Hematopoietic multipotent progenitor cell treated with erythropoietin and hydrocortisone succinate and interleukin-3 and kit ligand, for 8 days (in vitro differentiated cells): ENCODE results near the gene HECW1.

Source experiments
- DNase-seq: peaks from one replicate; pipeline ENCODE4 v3.0.0-alpha.2; 2015

Gene HECW1

DNA sequence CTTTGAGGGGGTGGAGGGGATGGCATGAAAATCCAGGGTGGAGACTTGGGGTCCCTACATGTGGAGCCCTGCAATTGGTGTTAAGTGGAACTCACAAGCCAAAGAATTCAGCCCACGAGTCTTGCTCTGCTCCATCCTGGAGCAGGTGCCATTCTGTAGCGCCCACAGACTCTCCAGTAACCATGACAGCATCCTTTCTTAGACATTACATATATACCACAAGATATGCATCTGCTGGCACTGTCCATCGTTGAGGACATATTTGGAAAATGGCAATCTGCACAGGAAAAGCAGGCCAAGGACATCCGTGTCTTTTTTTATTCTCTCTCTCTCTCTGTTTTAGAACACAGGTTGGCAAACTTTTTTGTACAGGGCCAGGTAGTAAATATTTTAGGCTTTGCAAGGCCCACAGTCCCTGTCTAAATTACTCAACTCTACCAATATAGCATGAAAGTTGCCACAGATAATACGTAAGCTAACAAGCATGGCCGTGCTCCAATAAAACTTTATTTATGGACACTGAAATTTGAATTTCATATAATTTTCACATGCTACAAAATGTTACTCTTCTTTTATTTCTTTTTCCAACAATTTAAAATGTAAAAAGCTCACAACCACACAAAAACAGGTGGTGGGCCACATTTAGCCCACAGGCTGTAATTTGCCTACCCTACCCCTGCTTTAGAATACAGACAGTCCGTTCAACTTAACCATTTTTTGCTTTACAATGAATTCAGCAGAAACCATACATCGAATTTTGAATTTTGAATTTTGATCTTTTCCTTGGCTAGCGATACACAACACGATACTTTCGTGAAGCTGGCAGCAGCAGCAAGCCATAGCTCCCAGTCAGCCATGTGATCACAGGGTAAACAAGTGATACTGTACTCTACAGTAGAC is 329.0 kb downstream of the HECW1 start:
- no peak for DNase-seq

DNA sequence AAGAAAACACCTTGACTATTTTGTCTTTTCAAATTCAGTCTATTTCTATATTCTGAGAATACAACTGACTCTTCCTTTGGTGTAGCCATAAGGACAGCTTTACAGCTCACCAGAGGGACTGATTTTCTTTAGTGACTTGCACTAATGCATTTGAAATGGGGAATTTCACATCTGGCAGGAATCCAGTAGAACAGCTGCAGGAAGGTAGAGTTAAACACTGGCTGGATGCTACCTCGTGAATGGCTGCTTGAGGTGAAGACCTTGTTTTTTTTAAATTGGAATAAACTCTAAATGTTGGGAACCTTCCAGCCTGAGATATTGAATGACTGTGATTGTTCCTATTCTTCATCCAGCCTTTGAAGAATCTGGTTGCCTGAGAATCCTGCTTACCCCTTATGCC is 330.9 kb downstream of the HECW1 start:
- no peak for DNase-seq

DNA sequence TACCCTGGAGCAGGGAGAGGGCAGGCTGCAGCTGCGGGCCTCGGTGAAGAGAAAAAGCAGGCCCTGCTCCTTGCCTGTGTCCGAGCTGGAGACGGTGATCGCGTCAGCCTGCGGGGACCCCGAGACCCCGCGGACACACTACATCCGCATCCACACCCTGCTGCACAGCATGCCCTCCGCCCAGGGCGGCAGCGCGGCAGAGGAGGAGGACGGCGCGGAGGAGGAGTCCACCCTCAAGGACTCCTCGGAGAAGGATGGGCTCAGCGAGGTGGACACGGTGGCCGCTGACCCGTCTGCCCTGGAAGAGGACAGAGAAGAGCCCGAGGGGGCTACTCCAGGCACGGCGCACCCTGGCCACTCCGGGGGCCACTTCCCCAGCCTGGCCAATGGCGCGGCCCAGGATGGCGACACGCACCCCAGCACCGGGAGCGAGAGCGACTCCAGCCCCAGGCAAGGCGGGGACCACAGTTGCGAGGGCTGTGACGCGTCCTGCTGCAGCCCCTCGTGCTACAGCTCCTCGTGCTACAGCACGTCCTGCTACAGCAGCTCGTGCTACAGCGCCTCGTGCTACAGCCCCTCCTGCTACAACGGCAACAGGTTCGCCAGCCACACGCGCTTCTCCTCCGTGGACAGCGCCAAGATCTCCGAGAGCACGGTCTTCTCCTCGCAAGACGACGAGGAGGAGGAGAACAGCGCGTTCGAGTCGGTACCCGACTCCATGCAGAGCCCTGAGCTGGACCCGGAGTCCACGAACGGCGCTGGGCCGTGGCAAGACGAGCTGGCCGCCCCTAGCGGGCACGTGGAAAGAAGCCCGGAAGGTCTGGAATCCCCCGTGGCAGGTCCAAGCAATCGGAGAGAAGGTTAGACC is 332.5 kb downstream of the HECW1 start:
- DNase-seq, result no peak

DNA sequence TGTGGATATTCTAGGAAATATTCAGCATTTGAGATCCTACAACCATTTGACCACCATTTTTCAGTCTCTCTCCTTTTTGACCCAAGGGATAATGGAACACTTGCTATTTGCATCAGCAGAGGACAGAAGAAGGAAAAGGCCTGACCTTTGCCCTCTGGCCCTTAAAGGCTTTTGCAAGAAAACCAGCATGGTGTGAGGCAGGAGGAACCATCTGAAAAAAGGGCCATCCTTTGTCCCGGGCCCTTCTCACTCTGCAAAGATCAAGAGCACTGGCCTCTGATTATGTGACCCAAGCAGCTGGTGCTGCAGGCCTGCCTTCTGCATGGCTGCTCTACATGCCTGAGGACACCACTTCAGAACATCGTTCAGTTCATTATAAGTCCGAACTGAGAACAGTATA is 337.1 kb downstream of the HECW1 start:
- DNase-seq, result no peak

DNA sequence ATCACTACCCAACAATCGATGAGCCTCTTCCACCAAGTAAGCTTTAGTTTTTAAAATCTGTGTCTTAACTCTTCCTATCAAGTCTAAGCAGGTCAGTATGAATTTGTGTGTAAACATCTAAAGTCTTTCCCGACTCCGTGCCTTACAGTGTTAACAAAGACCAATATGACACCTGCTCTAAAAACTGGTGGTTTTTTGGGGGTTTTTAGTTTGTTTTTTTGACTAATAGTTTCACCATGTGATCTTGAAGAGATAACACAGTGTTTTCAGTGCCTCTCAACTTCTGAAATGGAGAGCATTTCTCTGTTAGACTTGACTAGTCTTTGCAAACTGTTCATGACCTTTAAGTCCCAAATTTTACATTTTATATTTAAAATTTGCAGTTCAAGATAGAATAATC is 338.4 kb downstream of the HECW1 start:
- DNase-seq, result no peak

DNA sequence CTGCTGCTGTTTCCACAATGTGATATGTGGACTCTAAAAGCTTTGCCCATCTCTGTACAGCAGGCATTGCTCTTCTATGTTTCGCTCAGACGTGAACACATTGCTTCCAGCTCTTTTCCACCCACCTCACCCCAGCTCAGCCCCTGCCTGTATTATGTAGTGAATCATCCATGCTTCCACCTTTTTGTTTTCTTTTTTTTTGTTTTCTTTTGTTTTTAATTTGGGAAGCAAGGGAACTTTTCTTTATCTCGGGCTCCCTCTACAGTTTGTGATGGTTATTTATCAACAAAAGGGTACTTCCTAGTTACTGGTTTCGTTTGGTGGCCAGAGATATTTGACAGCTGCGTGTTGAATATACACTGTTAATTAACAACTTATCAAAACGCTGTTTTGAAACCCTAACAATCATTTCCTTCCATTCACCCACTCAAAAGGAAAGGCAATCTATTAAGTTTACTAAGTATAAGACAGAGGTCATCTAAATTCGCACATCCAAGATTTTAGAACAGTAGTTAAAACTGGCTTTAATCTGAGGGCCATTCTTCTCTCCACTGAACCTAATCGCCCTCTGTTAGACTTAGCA is 342.6 kb downstream of the HECW1 start:
- DNase-seq, result peak; percentile 68

DNA sequence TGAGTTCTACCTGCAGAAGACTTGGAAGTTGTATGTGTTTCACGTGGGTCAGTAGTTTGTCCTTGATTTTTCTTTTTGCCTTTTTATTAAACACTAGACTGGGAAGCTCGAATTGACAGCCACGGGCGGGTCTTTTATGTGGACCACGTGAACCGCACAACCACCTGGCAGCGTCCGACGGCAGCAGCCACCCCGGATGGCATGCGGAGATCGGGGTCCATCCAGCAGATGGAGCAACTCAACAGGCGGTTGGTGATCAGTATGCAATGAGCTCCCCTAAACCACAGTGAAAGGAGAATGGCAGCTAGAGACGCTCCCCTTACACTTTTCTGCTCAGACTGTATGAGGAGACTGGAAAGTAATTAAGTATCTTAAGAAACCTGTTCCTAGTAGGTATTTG is 343.8 kb downstream of the HECW1 start:
- DNase-seq, result peak; percentile 3

DNA sequence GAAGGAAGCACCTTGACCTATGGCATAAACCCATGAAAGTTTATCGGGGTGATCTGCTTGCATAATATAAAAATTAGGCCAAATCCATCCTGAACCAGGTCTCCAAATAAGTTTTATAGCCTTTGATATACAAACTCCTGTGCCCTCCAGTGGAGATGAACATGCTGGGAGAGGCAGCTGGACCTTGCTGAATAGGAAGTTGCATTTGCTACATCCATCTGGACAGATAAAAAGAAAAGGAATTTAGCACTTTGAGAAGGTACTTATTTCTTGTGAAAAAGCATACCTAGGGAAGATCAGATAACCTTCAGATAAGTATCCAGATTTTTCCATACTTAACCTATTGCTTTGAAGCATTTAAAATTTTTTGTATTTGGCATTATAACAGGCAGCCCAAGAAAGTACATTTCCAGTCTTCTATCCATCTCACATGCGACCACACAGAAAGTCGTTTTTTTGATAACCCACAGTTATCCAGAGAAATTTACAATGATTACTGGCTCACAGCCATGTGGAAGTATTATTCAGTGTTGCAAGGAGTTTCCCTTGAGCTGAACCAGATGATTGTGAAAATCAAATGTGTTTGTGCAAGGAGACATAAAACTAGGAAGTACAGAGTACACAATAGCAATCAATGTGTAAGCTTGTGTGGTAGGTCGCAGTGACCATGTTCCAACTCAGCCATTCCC is 346.0 kb downstream of the HECW1 start:
- DNase-seq, result no peak

DNA sequence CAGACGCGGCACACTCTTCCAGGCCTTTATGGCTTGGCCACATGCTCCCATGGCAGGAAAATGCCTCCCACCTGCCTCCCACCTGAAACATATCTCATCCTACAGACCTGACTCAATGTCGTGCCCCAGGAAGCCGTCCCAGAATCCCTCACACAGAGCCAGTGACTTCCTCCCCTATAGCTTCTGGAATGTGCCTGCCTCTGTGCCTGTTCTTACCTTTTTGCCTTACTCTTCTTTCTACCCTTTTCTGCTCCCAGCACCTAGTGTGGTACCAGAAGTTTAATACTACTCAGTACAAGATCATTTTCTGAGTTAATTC is 346.5 kb downstream of the HECW1 start:
- DNase-seq, result no peak

DNA sequence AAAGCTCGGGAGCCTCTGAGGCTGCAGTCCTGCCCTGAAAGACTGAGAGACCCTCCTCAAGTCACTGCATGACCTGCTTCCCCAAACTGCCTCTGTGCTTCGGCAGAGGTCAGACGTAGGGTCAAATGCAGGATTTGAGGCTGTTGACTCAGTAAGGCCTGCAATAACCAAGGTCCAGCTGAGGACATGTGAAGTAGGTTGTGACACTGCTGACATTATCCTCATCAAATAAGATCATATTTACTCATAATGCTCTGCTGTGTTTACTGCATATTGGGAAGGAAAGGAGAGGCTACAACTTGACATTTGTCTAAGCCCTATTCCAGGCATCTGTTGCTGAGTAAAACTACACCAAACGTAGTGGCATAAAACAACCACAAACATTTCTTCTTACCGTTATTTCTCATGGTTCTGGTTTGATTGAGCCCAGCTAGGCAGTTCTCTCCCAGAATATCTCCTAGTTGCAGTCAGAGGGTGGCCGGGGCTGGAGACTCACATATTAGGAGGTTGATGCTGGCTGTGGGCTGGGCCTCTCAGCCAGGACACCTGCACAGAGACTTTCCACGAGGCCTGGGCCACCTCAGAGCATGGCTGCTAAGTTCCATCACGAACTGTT is 348.4 kb downstream of the HECW1 start:
- no peak for DNase-seq

DNA sequence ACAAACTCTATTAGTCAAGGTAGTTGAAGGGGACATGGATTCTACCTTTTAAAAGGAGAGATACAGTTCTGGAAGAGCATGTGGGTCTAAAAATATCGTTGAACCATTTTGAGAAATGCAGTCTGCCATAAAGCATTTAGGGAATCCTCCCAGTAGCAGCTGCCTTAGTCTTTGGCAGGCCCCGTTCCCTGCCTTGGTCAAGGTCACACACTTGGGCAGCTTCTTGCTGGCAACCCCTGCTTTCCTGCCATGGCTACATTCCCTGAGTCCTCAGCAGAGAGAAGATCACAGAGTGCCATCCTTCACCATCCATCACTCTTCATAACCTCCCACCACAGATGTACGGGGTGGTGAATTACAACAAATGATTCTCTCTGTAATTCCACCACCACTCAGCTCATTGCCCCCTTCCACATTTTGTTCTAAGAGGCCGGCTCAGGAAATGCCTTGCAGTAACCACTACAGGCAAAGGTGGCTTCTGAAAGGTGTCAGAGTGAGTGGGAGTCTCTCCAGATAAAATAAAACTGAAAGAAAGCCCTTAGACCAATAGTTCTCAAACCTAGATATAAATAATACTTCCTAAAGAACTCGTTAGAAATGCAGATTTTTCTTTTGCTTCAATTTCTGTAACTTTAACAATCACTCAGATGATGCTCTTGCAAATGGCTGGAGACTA is 349.0 kb downstream of the HECW1 start:
- DNase-seq, result no peak

DNA sequence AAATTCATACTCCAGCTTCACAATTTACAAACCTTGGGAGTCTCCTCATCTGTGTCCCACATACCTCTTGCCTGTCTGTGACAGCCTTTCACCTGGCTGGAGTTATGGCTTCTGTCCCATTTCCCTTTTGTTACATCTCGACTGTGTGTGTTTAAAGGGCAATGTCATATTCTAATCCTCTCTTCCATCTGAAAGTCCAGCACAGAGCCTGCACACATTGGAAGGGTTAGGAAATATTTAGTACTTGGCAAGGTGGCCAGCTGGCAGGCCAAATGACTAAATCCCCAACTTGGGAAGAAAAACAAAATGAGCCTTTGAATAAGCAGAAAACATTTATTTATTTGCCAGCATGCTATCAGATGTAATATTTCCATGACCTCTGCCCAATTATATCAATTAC is 350.4 kb downstream of the HECW1 start:
- DNase-seq, result no peak

DNA sequence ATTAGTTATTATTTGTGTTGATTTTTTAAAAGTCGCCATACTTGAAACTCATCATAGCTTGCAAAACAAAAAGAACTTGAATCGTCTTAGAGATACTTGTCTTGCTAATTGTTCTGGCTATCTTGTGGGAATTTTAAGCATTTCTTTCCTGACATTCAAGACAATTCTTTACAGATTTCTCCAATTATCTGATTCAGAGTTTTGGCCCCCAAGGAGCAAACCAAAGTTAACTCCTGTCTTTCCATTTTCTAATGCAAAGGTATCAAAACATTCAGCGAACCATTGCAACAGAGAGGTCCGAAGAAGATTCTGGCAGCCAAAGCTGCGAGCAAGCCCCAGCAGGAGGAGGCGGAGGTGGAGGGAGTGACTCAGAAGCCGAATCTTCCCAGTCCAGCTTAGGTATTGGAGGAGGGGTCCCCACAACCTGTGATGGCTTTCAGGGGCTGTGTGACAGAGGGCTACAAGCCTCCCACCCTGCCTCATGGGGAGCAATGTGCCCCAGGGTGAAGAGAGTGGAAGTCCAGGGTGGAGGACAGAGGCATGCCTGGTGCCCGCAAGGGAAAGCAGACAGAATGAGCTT is 351.0 kb downstream of the HECW1 start:
- DNase-seq, result no peak

DNA sequence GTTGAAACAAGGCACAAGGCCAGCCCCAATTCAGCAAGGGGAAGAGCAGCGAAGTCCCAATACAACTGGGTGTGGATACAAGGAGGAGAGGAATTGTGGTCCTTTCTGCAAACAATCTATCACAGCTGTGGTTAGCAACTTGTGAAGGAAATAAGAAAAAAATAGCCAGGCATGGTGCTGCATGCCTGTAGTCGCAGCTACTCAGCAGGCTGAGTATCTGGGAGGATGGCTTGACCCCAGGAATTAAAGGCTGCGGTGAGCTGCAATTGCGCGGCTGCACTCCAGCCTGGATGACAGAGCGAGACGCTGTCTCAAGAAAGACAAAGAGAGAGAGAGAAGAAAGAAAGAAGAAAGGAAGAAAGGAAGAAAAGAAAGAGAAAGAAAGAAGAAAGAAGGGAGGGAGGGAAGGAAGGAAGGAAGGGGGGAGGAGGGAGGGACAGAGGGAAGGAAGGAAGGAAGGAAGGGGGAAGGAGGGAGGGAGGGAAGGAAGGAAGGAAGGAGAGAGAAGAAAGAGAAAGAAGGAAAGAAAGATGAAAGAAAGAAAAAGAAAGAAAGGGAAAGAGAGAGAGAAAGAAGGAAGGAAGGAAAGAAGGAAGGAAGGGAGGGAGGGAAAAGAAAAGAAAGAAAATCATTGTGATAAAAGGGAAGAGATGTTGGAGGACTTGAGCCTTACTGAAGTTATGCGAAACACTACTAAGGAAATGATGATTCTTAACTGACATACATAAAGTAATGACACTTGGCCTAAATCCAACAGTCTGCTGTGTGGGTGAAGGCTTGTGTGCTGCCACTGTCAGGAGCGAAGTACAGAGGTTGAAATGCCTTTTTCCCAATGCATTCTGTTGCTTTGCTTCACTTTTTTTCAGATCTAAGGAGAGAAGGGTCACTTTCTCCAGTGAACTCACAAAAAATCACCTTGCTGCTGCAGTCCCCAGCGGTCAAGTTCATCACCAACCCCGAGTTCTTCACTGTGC is 353.4 kb downstream of the HECW1 start:
- DNase-seq, result peak; percentile 20

DNA sequence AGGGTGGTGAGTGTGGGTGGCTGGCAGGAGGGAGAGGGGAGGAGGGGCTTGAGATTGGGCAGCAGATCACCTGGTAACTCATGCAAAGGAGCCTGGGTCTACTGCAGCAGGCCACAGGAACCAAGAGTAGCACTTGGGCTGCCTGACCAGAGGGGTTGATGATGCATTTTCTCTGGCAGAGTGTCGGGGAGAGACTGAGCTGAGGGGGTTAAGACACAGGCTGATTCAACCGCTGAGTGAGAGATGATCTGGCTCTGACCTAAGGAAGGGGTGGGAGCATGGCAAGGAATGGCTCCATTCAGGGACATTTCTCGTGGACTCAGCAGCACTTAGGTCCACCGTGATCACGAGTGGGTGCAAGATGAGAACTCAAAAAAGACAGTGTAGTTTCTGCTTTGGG is 355.0 kb downstream of the HECW1 start:
- DNase-seq, result no peak

DNA sequence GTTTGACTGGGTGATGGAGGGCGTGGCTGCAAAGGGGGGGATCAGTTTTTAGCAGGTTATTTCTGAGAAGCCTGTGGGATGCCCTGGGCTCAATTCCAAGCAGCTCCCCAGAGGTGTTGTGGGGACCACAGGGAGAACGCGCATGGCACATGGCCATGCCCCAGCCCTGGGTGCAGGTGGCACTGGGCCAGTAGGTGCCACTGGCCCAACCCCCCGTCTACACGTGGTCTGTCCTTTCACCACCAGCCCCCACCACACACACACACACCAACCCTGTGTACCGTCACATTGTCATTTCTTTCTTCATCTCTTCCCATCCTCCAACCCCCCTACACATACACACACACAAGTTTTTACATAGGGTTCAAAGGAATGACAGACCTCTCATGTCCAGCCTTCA is 355.4 kb downstream of the HECW1 start:
- no peak for DNase-seq

DNA sequence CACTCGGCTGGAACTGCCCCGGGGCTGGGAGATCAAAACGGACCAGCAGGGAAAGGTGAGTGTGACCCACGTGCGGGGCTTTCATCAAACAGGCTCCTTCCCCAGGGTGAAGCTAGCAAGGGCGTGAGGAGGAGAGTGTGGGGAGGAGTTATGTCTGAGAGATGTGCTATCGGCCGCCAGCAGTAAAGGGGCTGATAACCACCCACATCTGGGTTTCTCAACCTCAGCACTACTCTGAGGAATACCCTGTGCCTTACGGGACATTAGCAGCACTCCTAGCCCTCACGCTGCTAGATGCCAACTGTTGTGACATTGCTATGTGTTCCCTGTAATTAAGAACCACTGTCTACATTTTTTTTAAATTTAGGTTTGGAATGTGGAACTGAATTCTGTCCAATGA is 356.6 kb downstream of the HECW1 start:
- DNase-seq, result no peak

DNA sequence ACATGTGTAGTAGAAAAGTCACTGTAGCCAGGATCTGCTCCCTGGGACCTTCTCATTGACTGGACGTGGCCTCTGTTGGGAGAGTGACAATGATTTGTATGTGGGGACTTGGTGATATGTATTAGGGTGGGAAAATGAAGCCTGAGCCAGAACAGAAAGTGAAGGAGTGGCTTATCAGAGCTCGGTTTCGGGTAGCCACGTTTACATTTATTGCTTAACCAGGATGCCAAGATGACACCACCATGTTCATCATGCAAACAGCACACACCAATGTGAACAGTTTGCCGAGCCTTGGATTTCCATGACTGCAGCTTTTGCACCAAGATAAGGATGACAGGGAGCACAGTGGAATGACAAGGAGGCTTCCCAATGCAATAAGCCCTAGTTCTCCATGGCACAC is 357.7 kb downstream of the HECW1 start:
- no peak for DNase-seq

DNA sequence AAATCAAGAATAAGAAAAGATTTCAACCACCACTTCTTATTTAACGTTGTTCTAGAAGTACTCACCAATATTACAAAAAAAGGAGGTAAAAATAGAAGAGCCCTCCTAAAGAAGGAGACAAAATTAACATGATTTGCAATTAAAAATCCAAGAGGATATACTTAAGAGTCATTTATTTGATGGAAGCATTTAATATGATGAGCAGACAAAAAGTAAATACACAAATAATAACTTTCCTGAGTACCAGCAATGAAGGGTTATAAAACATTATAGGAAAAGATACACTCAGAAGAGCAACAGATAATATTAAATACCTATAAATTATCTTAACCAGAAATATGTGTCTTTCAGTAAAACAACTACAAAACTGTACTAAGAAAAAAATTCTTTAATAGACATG is 363.5 kb downstream of the HECW1 start:
- DNase-seq, result no peak

DNA sequence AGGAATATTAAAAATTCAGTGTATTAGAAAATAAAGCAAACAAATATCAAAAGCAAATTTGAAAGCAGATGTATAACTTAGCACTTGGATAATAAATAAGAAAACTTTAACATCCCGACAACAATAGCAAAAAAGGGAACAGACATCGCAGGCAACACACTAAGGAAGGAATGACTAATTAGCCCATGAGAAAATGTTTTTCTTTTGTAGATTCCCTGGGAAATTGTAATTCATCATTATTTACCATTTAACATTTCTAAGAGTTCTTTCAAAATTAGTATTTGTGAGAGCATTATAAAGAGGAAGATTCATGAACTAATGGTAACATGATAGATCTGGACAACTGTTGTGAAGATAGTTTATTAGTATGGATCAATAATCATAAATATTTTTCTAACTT is 364.4 kb downstream of the HECW1 start:
- DNase-seq, result no peak

DNA sequence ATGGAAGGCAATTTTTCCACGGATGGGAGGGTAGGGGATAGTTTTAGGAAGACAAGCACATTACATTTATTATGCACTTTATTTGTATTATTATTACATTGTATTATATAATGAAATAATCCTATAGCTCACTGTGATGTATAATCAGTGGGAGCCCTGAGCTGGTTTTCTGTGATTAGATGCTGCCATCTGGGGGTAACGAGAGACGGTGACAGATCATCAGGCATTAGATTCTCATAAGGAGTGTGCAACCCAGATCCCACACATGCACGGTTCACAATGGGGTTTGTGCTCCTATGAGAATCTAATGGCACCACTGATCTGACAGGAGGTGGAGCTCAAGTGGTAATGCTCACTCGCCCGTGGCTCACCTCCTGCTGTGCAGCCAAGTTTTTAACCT is 366.6 kb downstream of the HECW1 start:
- DNase-seq, result peak; percentile 30
